Measurements from ENCODE around the gene DNTT.

DNA sequence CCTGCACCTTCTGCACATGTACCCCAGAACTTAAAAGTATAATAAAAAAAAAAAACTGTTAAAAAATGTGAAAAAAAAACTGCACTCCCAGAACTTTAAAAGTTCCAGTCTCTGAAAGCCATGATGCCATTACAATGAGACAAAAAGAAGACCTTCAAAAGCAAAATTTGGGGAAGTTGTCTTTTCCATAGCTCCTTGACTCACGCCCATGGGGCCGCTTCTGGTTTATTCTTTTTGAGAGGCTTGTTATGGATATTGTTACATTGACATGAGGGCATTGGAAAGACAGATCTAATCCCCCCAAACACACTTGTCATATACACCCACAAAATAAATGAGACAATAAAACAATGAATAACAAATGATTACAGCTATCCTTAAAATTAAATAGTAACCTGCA lies 33.7 kb upstream of the DNTT start:
- TF ChIP-seq YBX1 (IDR thresholded peaks at IDR 0.05), result no peak
- no peak for TF ChIP-seq KAT2B (IDR thresholded peaks at IDR 0.05; ENCODE audit: low read depth, low read length)
- no peak for TF ChIP-seq PCBP1 (IDR thresholded peaks at IDR 0.05; ENCODE audit: low read depth, low read length, poor library complexity, severe bottlenecking)
- no peak for TF ChIP-seq NUFIP1 (IDR thresholded peaks at IDR 0.05; ENCODE audit: partially characterized antibody)
- TF ChIP-seq POLR2AphosphoS5 (IDR thresholded peaks at IDR 0.05; ENCODE audit: control insufficient read depth, insufficient read depth, low read depth, low read length), result no peak
- TF ChIP-seq THRAP3 (IDR thresholded peaks at IDR 0.05; ENCODE audit: borderline replicate concordance), result no peak
- no peak for TF ChIP-seq TSHZ1 (CRISPR knock-in tag; IDR thresholded peaks at IDR 0.05)
- TF ChIP-seq JUNB (CRISPR knock-in tag; conservative IDR thresholded peaks at IDR 0.05), result no peak

All from K562 (cell line).